ENCODE measurements around the gene NDUFA8. TPM values are rescaled to one million over a fixed set of nuclear protein-coding genes. Genes with fewer than 3 reads are reported as not detected.

The NDUFA8 gene
- total RNA-seq, 1 donor from 2014 or later, result 32.4 TPM

DNA sequence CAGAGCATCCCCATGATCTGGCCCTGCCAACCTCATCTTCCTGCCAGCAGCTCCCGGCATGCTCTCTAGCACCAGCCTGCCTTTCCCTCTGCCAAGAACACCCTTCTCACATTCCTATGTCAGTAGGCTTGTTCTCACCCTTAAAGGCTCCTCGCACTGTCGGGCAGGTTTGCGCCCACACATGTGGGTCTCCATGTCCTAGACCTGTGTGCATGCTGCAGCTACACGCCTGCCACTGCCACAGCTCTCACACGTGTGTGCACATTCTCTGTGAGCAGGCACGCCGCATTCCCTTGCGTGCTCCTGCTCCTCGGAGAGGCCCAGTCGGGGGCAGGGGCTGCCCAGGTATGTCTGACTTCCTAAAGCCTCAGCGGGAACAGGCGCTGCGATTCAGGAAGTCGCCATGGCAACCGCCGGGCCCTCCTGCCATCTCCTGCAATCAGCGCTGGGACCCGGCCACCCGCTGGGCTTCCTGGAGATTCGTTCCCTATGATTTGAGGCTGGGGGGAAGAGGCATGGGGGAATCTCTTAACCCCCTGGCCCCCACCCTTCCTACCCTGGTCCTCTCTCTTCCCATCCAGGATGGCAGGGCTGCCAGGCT lies 28.1 kb downstream of the NDUFA8 start:
- TF ChIP-seq POLR2A (IDR thresholded peaks at IDR 0.05) (no peak), POLR2AphosphoS5 (IDR thresholded peaks at IDR 0.05; ENCODE audit: insufficient read depth in 1 of 2, low read depth in 1 of 2) (no peak)
- intact Hi-C loops (cut with DNase I), result no loop called here

DNA sequence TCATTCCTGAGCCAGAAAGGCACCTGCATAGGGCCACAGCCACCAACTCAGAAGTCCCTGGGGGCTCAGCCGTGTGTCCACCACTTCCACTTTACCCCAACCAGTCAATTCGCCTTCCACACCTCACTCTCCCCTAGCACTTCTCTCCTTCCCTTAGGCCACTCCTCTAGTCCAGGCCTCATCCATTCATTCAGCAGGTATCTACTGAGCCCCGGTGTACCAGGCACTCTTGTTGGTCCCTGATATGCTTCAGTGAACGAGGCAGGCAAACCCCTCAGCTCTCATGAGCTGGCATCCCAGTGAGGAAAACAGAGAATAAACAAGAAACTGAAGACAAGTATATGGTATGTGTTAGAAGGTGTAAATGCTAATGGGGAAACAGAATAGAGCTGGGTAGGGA lies 28.7 kb downstream of the NDUFA8 start:
- Histone ChIP-seq H3K4me3 (no peak overlapping the region), H3K9me3 (no peaks in the 10 kb centered on the region), H3K27ac (no peak overlapping the region), H3K27me3 (no peaks in the 10 kb centered on the region), H3K4me1 (peaks cover 13% of the 10 kb centered on the region), H3K36me3 (no peaks in the 10 kb centered on the region)
- no peak for DNase-seq (ENCODE audit: extremely low spot score in 2 of 2)
- TF ChIP-seq, protein P1, sequence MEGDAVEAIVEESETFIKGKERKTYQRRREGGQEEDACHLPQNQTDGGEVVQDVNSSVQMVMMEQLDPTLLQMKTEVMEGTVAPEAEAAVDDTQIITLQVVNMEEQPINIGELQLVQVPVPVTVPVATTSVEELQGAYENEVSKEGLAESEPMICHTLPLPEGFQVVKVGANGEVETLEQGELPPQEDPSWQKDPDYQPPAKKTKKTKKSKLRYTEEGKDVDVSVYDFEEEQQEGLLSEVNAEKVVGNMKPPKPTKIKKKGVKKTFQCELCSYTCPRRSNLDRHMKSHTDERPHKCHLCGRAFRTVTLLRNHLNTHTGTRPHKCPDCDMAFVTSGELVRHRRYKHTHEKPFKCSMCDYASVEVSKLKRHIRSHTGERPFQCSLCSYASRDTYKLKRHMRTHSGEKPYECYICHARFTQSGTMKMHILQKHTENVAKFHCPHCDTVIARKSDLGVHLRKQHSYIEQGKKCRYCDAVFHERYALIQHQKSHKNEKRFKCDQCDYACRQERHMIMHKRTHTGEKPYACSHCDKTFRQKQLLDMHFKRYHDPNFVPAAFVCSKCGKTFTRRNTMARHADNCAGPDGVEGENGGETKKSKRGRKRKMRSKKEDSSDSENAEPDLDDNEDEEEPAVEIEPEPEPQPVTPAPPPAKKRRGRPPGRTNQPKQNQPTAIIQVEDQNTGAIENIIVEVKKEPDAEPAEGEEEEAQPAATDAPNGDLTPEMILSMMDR (IDR thresholded peaks at IDR 0.05), result no peak
- TF ChIP-seq POLR2A (IDR thresholded peaks at IDR 0.05) (no peak), POLR2AphosphoS5 (IDR thresholded peaks at IDR 0.05; ENCODE audit: insufficient read depth in 1 of 2, low read depth in 1 of 2) (no peak)
- intact Hi-C loops (cut with DNase I), result no loop called here

More for the DNA sequence above, 28.1 kb downstream of the NDUFA8 start:
- H3K4me1 ChIP-seq, result peaks cover 6% of the 10 kb centered on the region
- DNase-seq (ENCODE audit: extremely low spot score in 2 of 2), result no peak
- no peaks in the 10 kb centered on the region for H3K9me3 ChIP-seq
- no peak overlapping the region for H3K4me3 ChIP-seq
- no peak overlapping the region for H3K27ac ChIP-seq
- H3K36me3 ChIP-seq, result no peaks in the 10 kb centered on the region
- no peaks in the 10 kb centered on the region for H3K27me3 ChIP-seq

DNA sequence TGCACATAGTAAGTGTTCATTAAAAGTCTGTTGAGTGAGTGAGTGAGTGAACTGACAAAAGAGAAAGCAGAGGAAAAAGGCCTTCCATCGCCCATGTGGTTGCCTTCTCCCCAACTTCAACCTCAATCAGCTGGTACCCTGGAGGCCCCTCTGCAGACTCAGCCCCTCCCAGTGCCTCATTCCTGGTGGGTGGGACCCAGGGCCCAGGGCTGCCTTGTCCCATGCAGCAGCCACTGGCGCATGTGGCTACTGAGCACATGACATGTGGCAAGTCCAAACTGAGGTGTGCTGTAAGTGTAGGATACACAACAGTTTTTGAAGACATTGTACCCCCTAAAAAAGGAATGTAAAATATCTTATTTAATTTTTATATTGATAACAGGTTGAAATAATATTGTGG lies 29.6 kb downstream of the NDUFA8 start:
- Histone ChIP-seq H3K36me3 (no peaks in the 10 kb centered on the region), H3K9me3 (no peaks in the 10 kb centered on the region), H3K27ac (no peak overlapping the region), H3K4me1 (peaks cover 15% of the 10 kb centered on the region), H3K27me3 (peaks cover 4% of the 10 kb centered on the region), H3K4me3 (no peak overlapping the region)
- intact Hi-C loops (cut with DNase I), result no loop called here
- DNase-seq (ENCODE audit: extremely low spot score in 2 of 2), result no peak
- TF ChIP-seq POLR2A (IDR thresholded peaks at IDR 0.05), result no peak
- TF ChIP-seq, protein P1 (IDR thresholded peaks at IDR 0.05), result no peak
- no peak for TF ChIP-seq POLR2AphosphoS5 (IDR thresholded peaks at IDR 0.05; ENCODE audit: insufficient read depth in 1 of 2, low read depth in 1 of 2)

DNA sequence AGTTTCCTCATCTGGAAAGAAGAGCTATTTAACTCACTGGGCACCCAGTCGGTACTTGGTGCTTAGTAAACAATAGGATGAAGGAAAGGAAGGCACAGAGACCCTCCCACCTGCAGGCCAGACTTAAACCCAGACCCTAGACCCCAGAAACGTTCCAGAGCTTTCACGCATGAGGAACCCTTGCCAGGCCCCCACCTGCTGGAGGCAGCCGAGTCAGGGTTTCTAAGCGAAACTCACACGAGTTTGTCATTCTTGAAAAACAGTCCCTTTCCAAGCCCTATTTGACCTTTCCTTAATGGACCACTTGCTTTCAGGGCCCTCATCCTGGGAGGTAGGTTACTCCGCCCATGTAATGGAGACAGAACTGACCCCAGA lies 30.6 kb downstream of the NDUFA8 start:
- Histone ChIP-seq H3K4me1 (peaks cover 15% of the 10 kb centered on the region), H3K36me3 (no peaks in the 10 kb centered on the region), H3K27me3 (peaks cover 4% of the 10 kb centered on the region), H3K9me3 (no peaks in the 10 kb centered on the region), H3K27ac (no peak overlapping the region), H3K4me3 (no peak overlapping the region)
- TF ChIP-seq POLR2AphosphoS5 (IDR thresholded peaks at IDR 0.05; ENCODE audit: insufficient read depth in 1 of 2, low read depth in 1 of 2) (no peak), POLR2A (IDR thresholded peaks at IDR 0.05) (no peak)
- intact Hi-C loops (cut with DNase I), result no loop called here
- DNase-seq (ENCODE audit: extremely low spot score in 2 of 2), result no peak

DNA sequence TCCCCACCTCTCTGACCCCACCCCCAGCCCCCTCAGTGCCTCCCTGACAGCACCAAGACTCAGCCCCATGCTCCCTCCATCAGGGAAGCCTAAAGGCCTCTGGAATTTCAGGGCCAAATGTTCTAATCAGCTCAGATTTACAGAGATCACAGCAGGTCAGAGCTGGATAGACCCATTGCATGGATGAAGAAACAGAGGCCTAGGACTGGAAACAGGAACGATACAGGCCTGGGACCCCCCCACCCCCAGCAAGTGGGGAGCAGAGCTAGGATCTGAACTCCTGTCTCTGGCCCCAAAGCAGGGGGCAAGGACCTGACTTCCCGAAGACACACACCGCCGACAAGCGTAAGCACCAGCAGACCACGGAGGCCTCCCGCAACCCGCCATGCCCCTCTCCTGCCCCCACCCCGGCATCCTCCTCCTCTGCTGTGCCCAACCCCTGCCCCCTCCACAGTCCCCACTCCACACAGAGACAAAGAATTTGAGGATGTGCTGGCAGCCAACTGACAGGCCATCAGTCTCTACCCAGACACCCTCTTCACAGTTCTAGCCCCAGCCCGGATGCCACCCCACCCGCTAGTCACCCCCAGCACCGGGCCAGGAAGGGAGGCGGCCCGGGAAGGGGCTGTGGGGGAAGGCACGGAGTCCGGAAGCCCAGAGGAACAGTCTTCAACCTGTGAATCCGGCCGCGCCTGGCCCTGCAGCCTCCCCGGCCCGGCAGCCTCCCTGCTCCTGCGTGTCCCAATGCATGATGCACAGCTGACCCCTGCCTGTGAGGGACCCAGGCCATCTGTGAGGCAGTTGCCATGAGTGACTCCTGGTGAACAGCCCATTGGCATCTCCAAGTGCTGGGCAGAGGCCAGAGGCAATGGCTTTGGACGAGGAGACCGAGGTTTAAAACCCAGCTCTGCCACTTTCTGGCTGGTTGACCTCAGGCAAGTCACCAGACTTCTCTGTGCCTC lies 31.3 kb downstream of the NDUFA8 start:
- Histone ChIP-seq H3K9me3 (no peaks in the 10 kb centered on the region), H3K27me3 (peaks cover 4% of the 10 kb centered on the region), H3K4me1 (peaks cover 15% of the 10 kb centered on the region), H3K27ac (no peak overlapping the region), H3K36me3 (no peaks in the 10 kb centered on the region), H3K4me3 (no peak overlapping the region)
- DNase-seq (ENCODE audit: extremely low spot score in 2 of 2), result no peak
- intact Hi-C loops (cut with DNase I), result no loop called here
- TF ChIP-seq POLR2AphosphoS5 (IDR thresholded peaks at IDR 0.05; ENCODE audit: insufficient read depth in 1 of 2, low read depth in 1 of 2) (peak in 1 of 2 donors; percentile 57), POLR2A (IDR thresholded peaks at IDR 0.05) (no peak)
- TF ChIP-seq, protein P1 (IDR thresholded peaks at IDR 0.05), result no peak

Data from vagina (tissue), 2 donors.